Lower leg skin (tissue), 4 donors: ENCODE results near the gene MAPKAPK3. TPM values are rescaled to one million over a fixed set of nuclear protein-coding genes. Genes with fewer than 3 reads are reported as not detected.

Source experiments
- DNase-seq, 2 donors: peaks; one replicate each; pipeline ENCODE4 v3.0.0-alpha.2; 2019; ENCODE audit warnings: low spot score in 2 of 2
- H3K4me3 ChIP-seq: fragments of 200-600 bp; sonication (generic); 2 replicates; pipeline ENCODE4 v1.5.1; 2017; ENCODE audit warnings: mild to moderate bottlenecking, low read depth; ENCODE audit not compliant: poor library complexity, severe bottlenecking
- CTCF ChIP-seq, 3 donors: fragments of 450-650 bp; IDR thresholded peaks; one replicate each; pipeline ENCODE4 v1.5.1; 2016; ENCODE audit warnings: antibody characterized with exemption in 3 of 3, mild to moderate bottlenecking in 3 of 3, moderate library complexity in 2 of 3
- POLR2A ChIP-seq, 2 donors: fragments of 450-650 bp; IDR thresholded peaks; one replicate each; pipeline ENCODE4 v1.6.1; 2016 to 2017; ENCODE audit warnings: antibody characterized with exemption in 2 of 2, mild to moderate bottlenecking in 1 of 2, moderate library complexity in 1 of 2
- WGBS, 2 donors: methylation state at CpG; one replicate each; pipeline ENCODE4 v1.1.5; 2018; 5-methylcytosine and 5-hydroxymethylcytosine counted together
- intact Hi-C: fragments of 100-400 bp; cut with DNase I; formaldehyde crosslinking; loops from one replicate; pipeline ENCODE4 v1.15.0; 2023; ENCODE audit warnings: low total_unique reads
- total RNA-seq, 4 donors: library from RNA; depleted of rRNA; stranded (reverse); fragments of >200 nt; gene quantifications; one replicate each; pipeline ENCODE4 v1.1.0, GENCODE V29; 2016

Gene MAPKAPK3
- total RNA-seq, 4 donors from 2014 or later, result 65.2 to 128 (median 91.7) TPM

DNA sequence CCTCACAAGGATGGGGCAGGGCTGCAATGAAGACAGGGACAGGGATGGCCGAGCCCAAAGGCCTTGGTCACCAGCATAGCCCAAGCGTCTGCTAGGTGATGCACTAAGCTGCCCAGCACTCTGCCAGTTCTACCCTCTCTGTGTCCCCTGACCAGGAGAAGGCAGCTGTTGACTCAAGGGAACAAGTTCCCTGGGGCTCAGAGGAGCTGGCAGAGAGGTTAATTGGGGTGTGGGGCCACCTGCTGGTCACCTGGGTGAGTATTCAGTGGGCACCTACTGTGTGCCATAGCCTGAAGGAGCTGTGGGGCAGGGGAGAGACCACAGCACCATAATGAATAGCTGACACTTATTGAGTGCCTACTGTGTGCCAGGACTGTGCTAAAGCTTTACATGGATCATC is 35.8 kb downstream of the MAPKAPK3 start:
- WGBS, 2 donors, result 82 to 86% methylated on average over 2 of the region's 2 CpGs
- DNase-seq, result no peak
- TF ChIP-seq POLR2A (IDR thresholded peaks at IDR 0.05) (no peak), CTCF (IDR thresholded peaks at IDR 0.05) (no peak)
- intact Hi-C loops, result no loop called here
- H3K4me3 ChIP-seq, result no peak overlapping the region

DNA sequence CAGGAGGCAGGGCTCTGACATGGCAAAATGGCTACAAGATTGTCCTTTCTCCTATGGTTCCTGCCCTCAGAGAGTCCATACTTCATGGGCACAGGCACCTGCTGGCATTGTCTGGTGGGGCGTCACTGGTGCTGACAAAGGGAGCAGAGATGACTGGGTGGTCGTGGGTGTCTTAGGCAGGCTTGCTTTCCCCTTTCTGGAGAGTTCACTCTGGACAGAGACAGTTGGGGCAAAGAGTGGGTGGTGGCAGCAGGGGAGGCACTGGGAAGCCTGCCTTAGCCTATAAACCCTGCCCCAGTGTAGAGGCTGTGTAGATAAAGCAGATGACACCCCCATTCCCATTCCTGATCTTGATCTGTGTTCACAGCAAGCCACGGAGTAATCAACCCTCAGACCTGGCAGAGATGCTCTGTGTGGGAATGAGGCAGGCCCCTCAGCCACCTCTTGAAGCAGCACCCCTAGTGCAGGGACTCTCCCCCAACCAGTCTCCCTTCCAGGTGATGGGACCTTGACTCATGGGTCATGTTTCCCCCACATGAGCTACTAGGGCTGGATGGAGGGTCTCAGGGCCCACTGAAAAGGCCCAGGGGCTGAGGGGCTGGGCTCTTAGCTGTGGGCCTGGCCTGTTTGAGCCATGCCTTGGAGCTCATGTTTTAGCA is 37.1 kb downstream of the MAPKAPK3 start:
- no peak overlapping the region for H3K4me3 ChIP-seq
- 77 to 81% methylated on average over 3 of the region's 3 CpGs for WGBS, 2 donors
- intact Hi-C loops, result no loop called here
- TF ChIP-seq CTCF (IDR thresholded peaks at IDR 0.05), result no peak
- TF ChIP-seq POLR2A (IDR thresholded peaks at IDR 0.05), result no peak
- no peak for DNase-seq

DNA sequence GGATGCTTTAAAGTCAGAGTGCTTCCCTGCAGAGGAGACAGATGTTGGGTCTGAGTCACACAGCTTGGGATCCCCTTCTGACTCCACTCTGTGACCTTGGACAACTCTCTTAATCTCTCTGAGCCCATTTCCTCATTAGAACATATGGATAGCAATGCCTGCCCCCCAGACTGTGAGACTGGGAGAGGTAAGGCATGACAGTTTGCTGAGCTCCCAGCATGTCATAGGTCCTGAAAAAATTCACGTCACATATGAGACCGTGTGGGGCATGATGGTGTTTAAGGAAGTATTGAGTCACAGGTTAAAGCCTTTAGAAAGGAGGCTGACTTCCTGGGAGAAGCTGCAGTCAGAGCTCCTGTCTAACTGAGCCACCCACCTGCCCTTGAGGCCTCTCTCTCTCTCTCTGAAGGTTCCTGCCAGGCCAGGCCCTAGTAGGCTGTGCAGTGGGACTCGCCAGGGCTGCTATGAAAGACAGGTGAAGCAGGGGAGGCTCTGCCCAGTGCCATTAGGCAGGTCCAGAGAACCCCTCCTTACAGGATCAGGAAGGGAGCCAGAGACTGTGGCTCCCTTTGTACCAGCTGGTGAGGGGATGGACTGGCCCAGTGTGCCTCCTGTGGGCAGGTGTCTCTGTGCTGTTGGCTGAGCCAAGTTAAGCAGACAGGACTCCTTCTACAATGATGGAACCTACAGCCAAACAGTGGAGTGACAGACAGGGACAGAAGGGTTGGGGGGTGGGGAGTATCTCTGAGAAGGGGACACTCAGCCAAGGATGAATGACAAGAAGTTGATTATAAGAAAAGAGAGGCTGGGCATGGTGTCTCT is 38.3 kb downstream of the MAPKAPK3 start:
- WGBS, 2 donors, result 64 to 69% methylated on average over 2 of the region's 3 CpGs
- H3K4me3 ChIP-seq, result no peak overlapping the region
- no peak for TF ChIP-seq CTCF (IDR thresholded peaks at IDR 0.05)
- TF ChIP-seq POLR2A (IDR thresholded peaks at IDR 0.05), result no peak
- intact Hi-C loops, result no loop called here
- DNase-seq, result no peak

DNA sequence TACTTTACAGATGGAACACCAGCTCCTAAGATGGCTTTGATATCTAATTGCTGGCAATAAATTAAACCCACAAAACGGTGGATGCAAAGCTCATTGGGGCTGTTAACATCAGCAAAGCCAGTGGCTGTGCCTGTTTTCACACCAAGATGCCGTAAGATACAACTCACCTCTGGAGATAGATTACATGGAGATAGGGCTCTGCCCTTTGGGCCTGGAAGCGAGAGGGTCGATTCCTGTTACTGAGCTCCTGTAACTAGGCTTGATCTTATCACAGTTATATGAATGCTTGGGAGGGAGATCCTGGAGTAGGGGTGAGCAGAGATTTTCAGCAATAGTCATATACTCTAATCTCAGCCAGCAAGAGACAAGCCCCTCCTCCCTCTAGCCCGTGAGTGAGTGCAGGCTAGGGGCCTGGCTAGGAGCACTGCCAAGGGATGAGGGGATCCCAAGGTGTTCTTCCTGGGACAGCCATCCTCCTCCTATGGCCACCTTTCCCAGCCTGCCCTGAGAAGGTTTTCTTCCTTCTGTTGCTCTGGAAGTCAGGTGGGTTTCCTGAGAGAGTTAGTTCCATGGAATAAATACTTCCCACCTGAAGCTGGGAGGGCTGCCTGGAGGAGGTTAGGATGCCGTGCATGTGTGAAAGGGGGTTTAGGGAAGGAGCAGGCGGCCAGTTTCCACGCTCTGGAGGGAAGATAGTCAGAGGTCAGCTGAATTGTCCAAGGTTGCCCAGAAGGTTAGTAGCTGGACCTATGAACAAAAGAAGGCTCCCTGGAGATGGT is 39.7 kb downstream of the MAPKAPK3 start:
- TF ChIP-seq CTCF (IDR thresholded peaks at IDR 0.05), result no peak
- no peak for TF ChIP-seq POLR2A (IDR thresholded peaks at IDR 0.05)
- peak in 1 of 2 donors; percentile 50 for DNase-seq
- 60 to 61% methylated on average over 8 of the region's 8 CpGs for WGBS, 2 donors
- intact Hi-C loops, result no loop called here
- H3K4me3 ChIP-seq, result no peak overlapping the region

- TF ChIP-seq CTCF (IDR thresholded peaks at IDR 0.05) (no peak), POLR2A (IDR thresholded peaks at IDR 0.05) (no peak)
- DNase-seq, result no peak
- WGBS, 2 donors, result 94 to 100% methylated on average over 5 of the region's 5 CpGs
- no peak overlapping the region for H3K4me3 ChIP-seq
- intact Hi-C loops, result no loop called here
These were observed 40.5 kb downstream of the MAPKAPK3 start for GRCh38 chr3:50657407-50657806.
